HG02840 (cell line): ENCODE results near the gene FGFR2.

ENCODE experiments used
- ATAC-seq: cut with Tn5 transposase; IDR thresholded peaks from one replicate; pipeline ENCODE4 v1.9.1; 2021; ENCODE audit warnings: mild to moderate bottlenecking, moderate library complexity, moderate number of reproducible peaks; ENCODE audit not compliant: unreplicated experiment, low FRiP score

Gene FGFR2

GRCh38 chr10:121598263-121599249 is at the start of gene FGFR2:
TSS of gene FGFR2 (minus strand) at chr10:121598444. CDS start at chr10:121593817, 4,627 bp downstream.
- no peak for ATAC-seq

GRCh38 chr10:121647401-121647800 is 49.2 kb upstream of the FGFR2 start:
- no peak for ATAC-seq

- no peak for ATAC-seq
Observed at GRCh38 chr10:121645696-121646095, 47.5 kb upstream of the FGFR2 start.

GRCh38 chr10:121644501-121644900 is 46.3 kb upstream of the FGFR2 start:
- ATAC-seq, result no peak

GRCh38 chr10:121640266-121640665 is 42.0 kb upstream of the FGFR2 start:
- no peak for ATAC-seq

- no peak for ATAC-seq
Observed at GRCh38 chr10:121639416-121639815, 41.2 kb upstream of the FGFR2 start.

- ATAC-seq, result no peak
Observed at GRCh38 chr10:121637437-121637836, 39.2 kb upstream of the FGFR2 start.

- ATAC-seq, result no peak
Observed at GRCh38 chr10:121633056-121633455, 34.8 kb upstream of the FGFR2 start.

- ATAC-seq, result no peak
Observed at GRCh38 chr10:121631365-121632029, 33.3 kb upstream of the FGFR2 start.

GRCh38 chr10:121628859-121629258 is 30.6 kb upstream of the FGFR2 start:
- ATAC-seq, result no peak

- ATAC-seq, result no peak
Observed at GRCh38 chr10:121627876-121628581, 29.8 kb upstream of the FGFR2 start.

- ATAC-seq, result no peak
Observed at GRCh38 chr10:121624836-121625486, 26.7 kb upstream of the FGFR2 start.

- ATAC-seq, result no peak
Observed at GRCh38 chr10:121618906-121619305, 20.7 kb upstream of the FGFR2 start.

GRCh38 chr10:121617176-121617575 is 18.9 kb upstream of the FGFR2 start:
- ATAC-seq, result no peak

GRCh38 chr10:121616291-121616690 is 18.0 kb upstream of the FGFR2 start:
- ATAC-seq, result no peak

GRCh38 chr10:121615836-121616235 is 17.6 kb upstream of the FGFR2 start:
- no peak for ATAC-seq

GRCh38 chr10:121615435-121615793 is 17.2 kb upstream of the FGFR2 start:
- no peak for ATAC-seq

GRCh38 chr10:121614613-121615434 is 16.6 kb upstream of the FGFR2 start:
- no peak for ATAC-seq

GRCh38 chr10:121613456-121613855 is 15.2 kb upstream of the FGFR2 start:
- no peak for ATAC-seq
